NB4 (cell line): ENCODE measurements around the gene ZBTB8OS.
"Not testable (repeated sequence)": the region's sequence is repeated elsewhere in the genome, so short reads cannot be mapped to it uniquely, and the experiment has no call there.

Experiments used
- DNase-seq: peaks from one replicate; pipeline ENCODE4 v3.0.0; 2010; ENCODE audit warnings: low read depth
- H3K4me3 ChIP-seq: one replicate; pipeline ENCODE4 v1.5.1; 2011; ENCODE audit warnings: mild to moderate bottlenecking, low read depth, low read length, moderate library complexity
- CTCF ChIP-seq: IDR thresholded peaks from one replicate; pipeline ENCODE4 v1.5.1; 2012; ENCODE audit warnings: low read depth, low read length
- MAX ChIP-seq: IDR thresholded peaks from 2 replicates; pipeline ENCODE4 v1.6.1; 2011; ENCODE audit warnings: low read depth, low read length
- MYC ChIP-seq: IDR thresholded peaks from 2 replicates; pipeline ENCODE4 v1.6.1; 2011; ENCODE audit warnings: low read depth, low read length
- POLR2A ChIP-seq: IDR thresholded peaks from 2 replicates; pipeline ENCODE4 v1.6.1; 2011; ENCODE audit warnings: mild to moderate bottlenecking; ENCODE audit not compliant: insufficient read length; ENCODE audit errors: extremely low read depth

The ZBTB8OS gene

GRCh38 chr1:32680642-32681041 lies 30.3 kb upstream of the ZBTB8OS start:
- DNase-seq = no peak
- no peak overlapping the region for H3K4me3 ChIP-seq
- TF ChIP-seq POLR2A (no peak), MAX (no peak), CTCF (no peak)

- H3K4me3 ChIP-seq, DNase-seq: not testable (repeated sequence)
Observed at GRCh38 chr1:32679993-32680392, 29.6 kb upstream of the ZBTB8OS start.

- TF ChIP-seq MAX = no peak
- no peak overlapping the region for H3K4me3 ChIP-seq
- DNase-seq = no peak
Observed at GRCh38 chr1:32676945-32677344, 26.6 kb upstream of the ZBTB8OS start.

GRCh38 chr1:32668716-32669115 lies 18.4 kb upstream of the ZBTB8OS start:
- not testable (repeated sequence) for H3K4me3 ChIP-seq, DNase-seq

GRCh38 chr1:32666901-32667566 lies 16.7 kb upstream of the ZBTB8OS start:
- H3K4me3 ChIP-seq = no peak overlapping the region
- DNase-seq = no peak
- TF ChIP-seq POLR2A = no peak
- no peak for TF ChIP-seq CTCF
- TF ChIP-seq MYC = no peak
- TF ChIP-seq MAX = no peak

GRCh38 chr1:32665915-32666314 lies 15.6 kb upstream of the ZBTB8OS start:
- TF ChIP-seq CTCF (no peak), MAX (no peak), POLR2A (no peak), MYC (no peak)
- H3K4me3 ChIP-seq = no peak overlapping the region
- no peak for DNase-seq

- no peak for TF ChIP-seq MAX
- no peak for TF ChIP-seq POLR2A
- no peak for TF ChIP-seq CTCF
Observed at GRCh38 chr1:32659581-32659980, 9.2 kb upstream of the ZBTB8OS start.

More at GRCh38 chr1:32659581-32659980, 9.2 kb upstream of the ZBTB8OS start:
- DNase-seq = no peak
- H3K4me3 ChIP-seq = no peak overlapping the region
